HG03520 (cell line): ENCODE results near the gene ABHD4.
"Not testable (repeated sequence)": the region's sequence is repeated elsewhere in the genome, so short reads cannot be mapped to it uniquely, and the experiment has no call there.

ENCODE experiments used
- ATAC-seq: cut with Tn5 transposase; IDR thresholded peaks from one replicate; pipeline ENCODE4 v1.9.1; 2021; ENCODE audit warnings: mild to moderate bottlenecking, moderate library complexity; ENCODE audit not compliant: unreplicated experiment

ABHD4 gene, protein sequence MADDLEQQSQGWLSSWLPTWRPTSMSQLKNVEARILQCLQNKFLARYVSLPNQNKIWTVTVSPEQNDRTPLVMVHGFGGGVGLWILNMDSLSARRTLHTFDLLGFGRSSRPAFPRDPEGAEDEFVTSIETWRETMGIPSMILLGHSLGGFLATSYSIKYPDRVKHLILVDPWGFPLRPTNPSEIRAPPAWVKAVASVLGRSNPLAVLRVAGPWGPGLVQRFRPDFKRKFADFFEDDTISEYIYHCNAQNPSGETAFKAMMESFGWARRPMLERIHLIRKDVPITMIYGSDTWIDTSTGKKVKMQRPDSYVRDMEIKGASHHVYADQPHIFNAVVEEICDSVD

DNA sequence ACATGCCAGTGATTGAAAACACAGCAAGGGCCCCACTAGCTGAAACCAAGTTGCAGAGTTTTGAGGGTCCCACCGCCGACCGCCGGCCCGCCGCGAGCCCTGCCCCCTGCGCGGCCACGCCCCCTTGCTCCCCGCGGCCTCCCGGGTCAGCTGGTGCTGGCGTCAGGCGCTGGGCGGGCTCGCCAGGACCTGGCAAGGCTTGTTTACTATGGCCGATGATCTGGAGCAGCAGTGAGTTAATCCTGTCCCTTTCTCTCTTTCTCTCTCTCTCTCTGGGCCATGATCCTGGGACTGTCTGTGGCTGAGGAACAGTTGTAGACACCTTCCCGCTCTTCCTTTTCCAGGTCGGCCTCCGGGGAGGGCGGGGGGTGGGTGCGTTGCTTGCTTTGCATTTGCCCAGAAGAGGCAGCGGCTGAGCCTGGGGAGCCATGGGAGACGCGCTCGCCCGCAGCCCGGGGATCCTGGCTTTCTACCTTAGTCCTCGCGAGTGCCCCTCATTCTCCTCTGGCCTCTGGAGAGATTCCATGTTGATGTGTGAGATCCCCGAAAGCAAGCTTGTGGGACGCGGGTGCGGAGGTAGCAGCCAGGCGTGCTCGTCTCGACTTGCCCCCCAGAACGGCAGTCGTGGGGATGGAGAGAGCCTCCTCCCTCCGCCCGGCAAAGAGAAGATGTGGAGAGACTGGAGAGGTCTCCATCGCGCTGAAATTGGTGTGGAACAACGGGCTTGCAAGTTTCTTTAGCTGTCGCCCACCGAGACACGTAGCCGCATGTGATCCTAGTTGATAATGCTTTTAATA lies at the start of gene ABHD4:
ABHD4 (plus strand) TSS at position 202 of the 797 bp plus-strand sequence; CDS start at position 209, 7 bp downstream.
- no peak for ATAC-seq

DNA sequence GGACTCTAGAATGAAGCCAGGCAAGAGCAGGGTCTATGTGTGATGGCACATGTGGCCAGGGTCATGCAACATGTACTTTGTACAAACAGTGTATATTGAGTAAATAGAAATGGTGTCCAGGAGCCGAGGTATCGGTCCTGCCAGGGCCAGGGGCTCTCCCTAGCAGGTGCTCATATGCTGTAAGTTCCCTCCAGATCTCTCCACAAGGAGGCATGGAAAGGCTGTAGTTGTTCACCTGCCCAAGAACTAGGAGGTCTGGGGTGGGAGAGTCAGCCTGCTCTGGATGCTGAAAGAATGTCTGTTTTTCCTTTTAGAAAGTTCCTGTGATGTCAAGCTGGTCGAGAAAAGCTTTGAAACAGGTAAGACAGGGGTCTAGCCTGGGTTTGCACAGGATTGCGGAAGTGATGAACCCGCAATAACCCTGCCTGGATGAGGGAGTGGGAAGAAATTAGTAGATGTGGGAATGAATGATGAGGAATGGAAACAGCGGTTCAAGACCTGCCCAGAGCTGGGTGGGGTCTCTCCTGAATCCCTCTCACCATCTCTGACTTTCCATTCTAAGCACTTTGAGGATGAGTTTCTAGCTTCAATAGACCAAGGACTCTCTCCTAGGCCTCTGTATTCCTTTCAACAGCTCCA lies 48.7 kb upstream of the ABHD4 start:
- ATAC-seq = no peak

DNA sequence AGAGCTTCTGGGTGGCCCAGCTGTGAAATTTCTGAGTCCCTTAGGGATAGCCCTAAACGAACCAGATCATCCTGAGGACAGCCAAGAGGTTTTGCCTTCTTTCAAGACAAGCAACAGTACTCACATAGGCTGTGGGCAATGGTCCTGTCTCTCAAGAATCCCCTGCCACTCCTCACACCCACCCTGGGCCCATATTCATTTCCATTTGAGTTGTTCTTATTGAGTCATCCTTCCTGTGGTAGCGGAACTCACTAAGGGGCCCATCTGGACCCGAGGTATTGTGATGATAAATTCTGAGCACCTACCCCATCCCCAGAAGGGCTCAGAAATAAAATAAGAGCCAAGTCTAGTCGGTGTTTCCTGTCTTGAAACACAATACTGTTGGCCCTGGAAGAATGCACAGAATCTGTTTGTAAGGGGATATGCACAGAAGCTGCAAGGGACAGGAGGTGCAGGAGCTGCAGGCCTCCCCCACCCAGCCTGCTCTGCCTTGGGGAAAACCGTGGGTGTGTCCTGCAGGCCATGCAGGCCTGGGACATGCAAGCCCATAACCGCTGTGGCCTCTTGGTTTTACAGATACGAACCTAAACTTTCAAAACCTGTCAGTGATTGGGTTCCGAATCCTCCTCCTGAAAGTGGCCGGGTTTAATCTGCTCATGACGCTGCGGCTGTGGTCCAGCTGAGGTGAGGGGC lies 48.0 kb upstream of the ABHD4 start:
- peak; percentile 52 for ATAC-seq

DNA sequence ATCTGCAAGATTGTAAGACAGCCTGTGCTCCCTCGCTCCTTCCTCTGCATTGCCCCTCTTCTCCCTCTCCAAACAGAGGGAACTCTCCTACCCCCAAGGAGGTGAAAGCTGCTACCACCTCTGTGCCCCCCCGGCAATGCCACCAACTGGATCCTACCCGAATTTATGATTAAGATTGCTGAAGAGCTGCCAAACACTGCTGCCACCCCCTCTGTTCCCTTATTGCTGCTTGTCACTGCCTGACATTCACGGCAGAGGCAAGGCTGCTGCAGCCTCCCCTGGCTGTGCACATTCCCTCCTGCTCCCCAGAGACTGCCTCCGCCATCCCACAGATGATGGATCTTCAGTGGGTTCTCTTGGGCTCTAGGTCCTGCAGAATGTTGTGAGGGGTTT lies 46.5 kb upstream of the ABHD4 start:
- ATAC-seq = no peak

DNA sequence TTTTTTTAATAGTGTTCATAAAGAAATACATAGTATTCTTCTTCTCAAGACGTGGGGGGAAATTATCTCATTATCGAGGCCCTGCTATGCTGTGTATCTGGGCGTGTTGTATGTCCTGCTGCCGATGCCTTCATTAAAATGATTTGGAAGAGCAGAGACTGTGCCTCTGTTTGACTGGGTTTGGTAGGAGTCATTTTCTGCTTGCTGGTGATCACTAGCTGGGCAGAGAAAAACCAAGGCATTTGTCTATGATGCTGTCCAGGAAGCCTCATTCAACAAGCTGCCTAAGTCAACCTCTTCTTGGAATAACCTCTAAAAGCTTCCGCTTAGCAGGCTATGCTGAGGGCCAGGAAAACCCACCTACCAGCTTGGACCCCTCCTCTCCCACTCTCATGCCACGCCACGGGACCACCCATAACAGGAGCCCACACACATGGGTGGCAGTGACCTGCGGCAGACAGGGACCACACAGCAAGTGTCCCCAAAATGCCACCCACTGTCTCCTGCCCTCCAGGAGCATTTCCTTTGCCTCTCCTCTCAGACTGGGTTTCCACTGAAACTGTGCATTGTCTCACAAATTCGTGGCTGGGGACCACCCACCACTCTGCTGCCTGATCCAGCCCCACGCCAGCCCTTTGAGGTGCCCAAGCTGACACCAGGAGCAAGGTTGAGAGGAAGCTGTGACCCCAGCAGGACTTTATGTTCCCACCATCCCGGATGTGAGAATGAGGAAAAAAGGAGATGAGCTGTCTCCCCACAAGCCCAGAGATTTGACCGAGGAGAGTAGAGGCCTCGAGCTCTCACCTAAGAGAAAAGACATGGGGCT lies 45.9 kb upstream of the ABHD4 start:
- ATAC-seq = no peak

DNA sequence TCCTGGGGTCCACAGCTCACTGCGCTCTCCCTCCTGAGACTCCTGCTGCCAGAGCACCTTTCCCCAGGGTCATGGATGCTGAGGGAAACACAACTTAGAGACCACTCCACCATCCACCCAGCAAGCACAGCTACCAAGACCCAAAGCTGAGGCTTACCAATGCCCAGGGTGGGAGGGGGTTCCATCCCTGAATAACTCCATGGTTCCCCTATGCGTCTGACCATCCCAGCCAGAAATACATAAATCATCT lies 45.3 kb upstream of the ABHD4 start:
- ATAC-seq = no peak

DNA sequence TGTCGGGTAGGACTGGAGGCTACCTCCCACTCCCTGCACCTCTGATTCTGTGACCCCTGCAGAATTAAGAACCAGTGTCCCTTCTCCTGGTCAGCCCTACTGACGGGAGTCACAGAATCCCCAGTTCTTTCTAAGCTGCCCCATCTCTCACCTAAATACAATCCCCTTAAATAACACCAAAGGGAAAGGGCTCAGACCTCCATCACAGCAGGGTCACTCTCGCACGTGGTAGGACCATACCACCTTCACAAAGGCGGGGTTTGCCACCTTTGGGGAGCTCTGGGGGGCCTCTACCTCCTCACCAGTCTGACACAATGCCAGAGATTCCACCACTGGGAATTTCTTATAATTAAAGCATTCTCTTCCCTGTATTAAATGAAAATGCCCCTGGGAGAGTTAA lies 44.7 kb upstream of the ABHD4 start:
- no peak for ATAC-seq

DNA sequence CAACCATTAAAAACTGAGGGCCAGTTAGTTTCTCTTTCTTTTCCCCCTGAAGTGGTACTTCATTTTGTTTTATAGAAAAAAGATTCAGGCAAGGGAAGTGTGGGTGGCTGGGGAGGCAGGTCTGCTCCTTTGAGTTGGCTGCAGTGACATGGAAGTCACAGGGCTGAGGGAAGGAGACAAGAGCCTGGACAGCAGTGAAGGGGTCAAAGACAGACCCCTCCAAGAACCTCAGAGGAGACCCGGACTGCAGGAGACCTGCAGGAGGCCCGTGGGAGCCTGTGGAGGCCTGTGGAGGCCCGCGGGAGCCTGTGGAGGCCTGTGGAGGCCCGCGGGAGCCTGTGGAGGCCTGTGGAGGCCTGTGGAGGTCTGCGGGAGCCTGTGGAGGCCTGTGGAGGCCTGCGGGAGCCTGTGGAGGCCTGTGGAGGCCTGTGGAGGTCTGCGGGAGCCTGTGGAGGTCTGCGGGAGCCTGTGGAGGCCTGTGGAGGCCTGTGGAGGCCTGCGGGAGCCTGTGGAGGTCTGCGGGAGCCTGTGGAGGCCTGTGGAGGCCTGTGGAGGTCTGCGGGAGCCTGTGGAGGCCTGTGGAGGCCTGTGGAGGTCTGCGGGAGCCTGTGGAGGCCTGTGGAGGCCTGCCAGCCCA lies 44.1 kb upstream of the ABHD4 start:
- not testable (repeated sequence) for ATAC-seq

DNA sequence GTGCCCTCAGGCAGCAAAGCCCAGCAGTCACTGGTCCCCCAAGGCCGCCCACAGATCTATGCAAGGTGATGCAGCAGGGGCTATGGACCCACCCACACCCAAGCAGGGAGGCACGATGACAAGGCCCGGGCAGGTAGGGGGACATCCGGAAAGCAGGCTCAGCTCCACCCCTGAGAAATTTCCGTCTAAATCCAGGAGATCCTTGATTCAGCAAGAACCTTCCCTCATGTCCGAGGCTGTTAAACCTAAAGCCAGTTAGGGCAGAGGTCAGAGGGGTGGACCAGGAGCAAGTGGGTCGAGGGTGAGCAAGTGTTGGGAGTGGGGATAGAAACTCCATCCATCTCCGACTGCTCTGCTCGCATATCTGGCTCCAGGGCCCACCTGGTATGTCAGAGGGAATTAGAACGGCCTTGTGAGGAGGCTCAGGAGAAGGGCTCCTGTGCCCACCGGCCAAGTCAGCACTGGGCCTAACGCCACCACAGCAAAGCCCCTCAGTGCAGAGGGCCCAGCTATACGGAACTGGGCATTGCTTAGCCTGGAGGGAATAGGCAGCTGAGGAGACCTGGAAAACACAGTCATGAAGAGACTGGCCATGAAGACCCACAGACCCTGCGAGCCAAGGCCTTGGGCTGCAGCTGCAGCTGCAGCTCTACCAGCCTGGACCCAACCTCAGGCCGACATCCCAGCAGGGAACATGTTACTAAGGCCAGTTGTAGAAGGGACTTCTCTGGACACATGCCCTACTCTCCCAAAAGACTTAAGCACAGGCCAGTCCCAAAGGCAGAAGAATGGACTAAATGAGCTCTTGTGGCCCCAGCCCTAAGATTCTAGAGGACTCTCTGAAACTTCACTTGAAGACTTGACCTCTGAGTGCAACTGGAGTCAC lies 43.4 kb upstream of the ABHD4 start:
- no peak for ATAC-seq

DNA sequence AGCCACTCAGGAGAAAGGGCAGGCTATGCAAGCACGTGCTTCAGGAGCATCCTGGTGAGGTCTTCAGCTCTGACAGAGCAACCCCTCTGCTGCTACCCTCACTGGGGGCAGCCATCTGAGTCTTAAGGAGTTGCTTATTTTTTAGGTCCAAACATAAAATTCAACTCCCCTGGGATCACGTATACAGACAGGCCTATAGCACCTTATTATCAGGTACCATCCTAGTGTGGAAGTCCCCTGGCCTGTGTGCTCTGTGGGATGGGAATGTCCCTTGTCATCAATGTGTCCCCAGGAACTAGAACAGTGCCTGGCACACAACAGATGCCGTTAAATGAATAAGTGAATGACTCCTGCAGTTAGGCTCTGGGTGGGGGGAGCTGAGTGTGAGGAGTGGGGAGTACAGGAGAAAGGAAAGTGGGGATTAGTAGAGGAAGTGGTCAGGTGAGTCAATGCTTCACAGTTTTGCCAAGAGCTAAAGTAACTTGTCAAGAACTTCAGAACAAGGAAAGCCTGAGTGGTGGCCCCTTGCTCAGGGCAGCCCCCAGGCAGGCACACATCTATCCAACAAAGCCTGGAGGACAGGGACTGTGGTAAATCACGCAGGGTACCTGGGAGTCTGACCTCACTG lies 42.6 kb upstream of the ABHD4 start:
- peak; percentile 4 for ATAC-seq

DNA sequence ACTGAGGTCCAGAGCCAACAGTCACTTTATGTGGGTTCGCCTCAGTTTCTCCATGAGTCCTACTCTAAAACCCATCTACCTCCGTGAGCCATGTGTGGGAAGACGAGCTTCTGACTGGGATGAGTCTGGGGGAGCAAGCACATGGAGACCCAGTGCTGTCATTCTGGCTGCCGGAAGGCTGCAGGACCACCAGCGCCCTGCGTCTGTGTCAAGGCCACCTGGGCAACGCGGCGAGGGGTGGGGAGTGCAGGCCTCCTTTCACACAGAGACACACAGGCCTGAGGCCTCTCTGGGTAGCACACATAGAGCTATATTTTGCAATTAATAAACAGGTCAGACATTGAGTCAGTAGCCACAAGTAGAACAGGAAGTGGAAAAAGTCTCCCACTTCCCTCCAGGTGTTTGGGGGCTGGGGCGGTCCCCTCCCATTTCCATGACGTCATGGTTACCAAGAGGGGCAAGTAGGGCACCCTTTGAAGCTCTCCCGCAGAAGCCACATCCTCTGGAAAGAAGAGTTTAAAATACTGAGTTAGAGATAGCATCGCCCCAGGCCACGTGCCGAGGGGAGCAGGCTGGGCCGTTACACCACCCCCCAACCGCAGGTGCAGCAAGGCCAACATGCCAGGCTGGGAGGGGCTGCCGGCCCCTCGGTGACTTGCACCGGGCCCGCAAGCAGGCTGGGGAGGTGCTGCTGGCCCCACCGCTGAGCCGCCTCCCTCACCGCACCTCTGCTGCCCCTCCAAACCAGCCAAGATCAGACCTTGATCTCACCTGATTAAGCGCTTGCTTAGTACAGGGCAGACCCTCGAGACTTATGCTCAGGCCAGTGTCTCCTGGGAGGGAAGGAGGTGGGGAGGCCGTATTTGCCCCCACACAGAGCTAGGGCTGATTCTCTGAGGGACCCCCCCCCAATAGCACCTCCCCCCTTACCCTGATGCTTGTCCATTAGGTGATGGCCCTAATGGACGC lies 41.8 kb upstream of the ABHD4 start:
- ATAC-seq = peak; percentile 65

DNA sequence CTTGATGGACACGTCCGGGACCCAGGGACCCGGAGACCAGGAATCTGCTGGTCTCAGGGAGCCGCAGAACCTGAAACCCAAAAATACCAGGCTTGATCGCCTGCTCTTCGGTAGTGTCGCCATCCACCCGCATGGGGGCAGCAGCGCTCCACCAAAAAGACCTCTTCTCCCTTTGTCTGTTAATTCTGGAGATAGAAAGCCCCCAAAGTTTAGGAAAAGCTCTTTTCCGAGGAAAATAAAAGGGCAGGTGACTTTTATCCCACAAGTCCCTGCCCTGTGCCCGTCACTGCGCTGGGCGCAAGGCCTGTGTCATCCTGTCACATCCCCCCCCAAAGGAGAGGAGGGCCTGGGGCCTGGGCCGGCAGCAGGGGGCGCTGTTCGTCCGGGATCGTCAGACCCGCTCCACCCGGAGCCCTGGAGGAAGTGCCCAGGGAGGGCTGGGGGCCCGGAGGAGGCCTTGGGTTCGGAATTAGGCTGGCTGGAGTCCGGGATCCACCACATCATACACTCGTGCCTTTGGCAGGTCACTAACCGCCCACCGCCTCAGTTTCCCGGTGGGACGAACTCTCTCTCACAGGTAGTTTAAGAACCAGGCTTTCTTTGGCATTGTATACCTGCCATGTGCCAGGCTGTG lies 41.0 kb upstream of the ABHD4 start:
- no peak for ATAC-seq

DNA sequence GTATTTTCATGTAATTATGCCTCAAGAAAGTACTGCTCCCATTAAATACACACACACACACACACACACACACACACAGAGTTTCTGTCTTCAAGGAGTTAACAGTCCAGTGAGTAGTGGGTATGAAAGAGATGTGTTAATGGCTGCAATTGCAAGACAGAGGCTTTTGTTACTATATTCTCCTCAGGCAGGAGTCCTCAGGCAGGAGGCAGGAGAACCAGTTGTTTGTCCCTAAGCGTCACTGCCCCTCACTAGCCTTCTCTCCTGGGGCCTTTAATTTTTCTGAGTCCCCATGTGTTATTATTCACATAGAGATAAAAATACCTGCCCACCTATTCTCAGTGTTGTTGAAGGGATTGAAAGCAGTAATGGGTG lies 40.3 kb upstream of the ABHD4 start:
- ATAC-seq = no peak

DNA sequence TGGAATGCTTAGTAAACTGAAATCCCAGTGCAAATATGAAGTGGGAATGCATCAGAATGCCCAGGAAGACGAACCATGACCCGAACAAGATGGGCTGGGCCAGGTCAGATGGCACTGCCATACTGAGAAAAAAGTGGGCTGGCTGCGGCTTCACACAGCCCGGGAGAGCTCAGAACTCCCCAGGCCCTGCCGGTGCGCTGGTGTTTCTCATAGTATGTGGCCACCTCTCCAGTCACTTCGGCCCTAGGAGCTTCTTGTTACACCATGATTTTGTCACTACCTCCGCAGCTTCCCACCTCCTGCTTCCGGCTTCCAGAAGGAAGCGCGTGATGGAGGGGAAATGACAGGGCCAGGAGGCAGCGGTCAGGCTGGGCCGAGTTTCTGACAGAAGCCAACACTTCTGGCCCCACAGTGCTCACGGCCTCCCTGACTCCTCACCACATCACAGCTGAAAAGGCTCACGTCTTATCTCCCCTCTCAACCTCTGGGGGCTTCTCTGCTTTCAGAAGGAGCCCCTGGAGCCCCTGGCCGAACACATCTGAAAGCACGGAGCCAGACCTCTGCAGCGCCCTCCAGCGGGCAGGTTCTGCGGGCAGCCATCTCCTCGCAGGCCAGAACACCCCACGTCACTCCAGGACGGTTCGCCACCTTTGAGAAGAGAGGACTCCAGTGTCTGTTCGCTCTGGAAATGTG lies 39.7 kb upstream of the ABHD4 start:
- ATAC-seq = no peak

DNA sequence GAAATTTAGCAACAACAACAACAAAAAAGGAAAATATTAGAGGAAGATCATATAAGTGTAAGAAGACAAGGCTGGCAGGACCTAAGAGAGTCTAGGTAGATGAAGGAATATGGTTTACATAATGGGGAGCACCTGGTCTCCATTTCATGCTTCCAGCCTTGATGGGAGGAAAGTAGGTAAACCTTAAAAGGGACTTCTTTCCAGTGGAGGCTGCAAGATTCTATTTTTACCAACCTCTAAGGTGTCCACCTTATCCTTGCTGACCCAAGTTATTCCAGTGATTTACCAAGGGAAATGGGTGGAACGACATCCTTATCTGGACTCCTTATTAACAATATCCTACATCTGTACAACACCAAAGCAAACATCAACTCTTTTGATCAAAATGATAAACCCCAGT lies 39.1 kb upstream of the ABHD4 start:
- no peak for ATAC-seq

DNA sequence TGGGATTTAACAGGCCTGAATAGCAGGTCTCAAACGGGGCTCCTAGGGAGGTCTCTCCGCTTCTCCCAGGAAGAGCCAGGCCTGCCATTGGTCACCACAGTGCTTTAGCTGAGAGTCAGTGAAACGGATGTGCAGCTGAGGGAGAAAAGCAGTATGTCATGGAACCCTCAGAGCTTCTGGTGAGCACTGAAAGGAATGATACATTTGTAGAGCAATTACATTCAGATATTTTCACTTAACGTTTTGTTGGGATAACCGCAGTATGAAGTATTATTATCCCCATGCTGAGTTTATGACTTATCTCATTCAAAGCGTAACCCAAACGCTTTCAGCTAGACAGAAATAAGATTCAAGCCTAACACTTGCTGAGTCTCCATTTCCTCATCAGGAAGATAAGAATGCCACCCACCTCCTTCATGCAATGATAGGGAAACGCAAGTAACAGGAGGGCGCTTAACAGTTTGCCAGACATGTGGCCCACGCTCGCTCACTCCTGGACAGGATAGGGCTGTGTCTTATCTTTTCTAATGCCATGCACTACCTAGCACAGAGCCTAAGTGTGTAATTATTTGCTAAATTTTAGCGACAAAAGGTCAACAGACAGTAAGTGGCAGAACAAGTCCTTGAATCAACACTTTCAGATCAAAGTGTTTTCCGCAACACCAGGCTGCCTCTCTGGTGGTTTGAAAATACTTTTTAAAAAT lies 37.3 kb upstream of the ABHD4 start:
- ATAC-seq = no peak
